Ascending aorta (tissue), 2 donors: ENCODE results near the gene TMC3. TPM values are rescaled to one million over a fixed set of nuclear protein-coding genes. Genes with fewer than 3 reads are reported as not detected.
"Not testable (repeated sequence)": the region's sequence is repeated elsewhere in the genome, so short reads cannot be mapped to it uniquely, and the experiment has no call there.

ENCODE experiments used
- DNase-seq, 2 donors: peaks; one replicate each; pipeline ENCODE4 v3.0.0-alpha.2; 2019; ENCODE audit warnings: low spot score in 2 of 2
- H3K27ac ChIP-seq, 2 donors: fragments of 200-600 bp; sonication (generic); one replicate each; pipeline ENCODE4 v1.5.1; 2016 to 2017; ENCODE audit warnings: mild to moderate bottlenecking in 1 of 2
- H3K27me3 ChIP-seq: fragments of 200-600 bp; sonication (generic); one replicate; pipeline ENCODE4 v1.5.1; 2017
- H3K36me3 ChIP-seq, 2 donors: fragments of 200-600 bp; sonication (generic); one replicate each; pipeline ENCODE4 v1.5.1; 2016
- H3K4me1 ChIP-seq, 2 donors: fragments of 200-600 bp; sonication (generic); one replicate each; pipeline ENCODE4 v1.5.1; 2016 to 2017; ENCODE audit warnings: mild to moderate bottlenecking in 1 of 2
- H3K4me3 ChIP-seq, 2 donors: fragments of 200-600 bp; sonication (generic); one replicate each; pipeline ENCODE4 v1.5.1; 2016 to 2017; ENCODE audit warnings: mild to moderate bottlenecking in 1 of 2
- H3K9me3 ChIP-seq, 2 donors: fragments of 200-600 bp; sonication (generic); one replicate each; pipeline ENCODE4 v1.5.1; 2016
- CTCF ChIP-seq, 3 experiments: fragments of 200-600 bp in 2 of 3; fragments of 450-650 bp in 1 of 3; sonication (generic) in 2 of 3; IDR thresholded peaks; one replicate each; pipeline ENCODE4 v1.5.1; 2016 to 2019; ENCODE audit warnings: antibody characterized with exemption in 3 of 3, mild to moderate bottlenecking in 1 of 3, moderate library complexity in 1 of 3
- intact Hi-C: fragments of 100-400 bp; cut with DNase I; formaldehyde crosslinking; loops from one replicate; pipeline ENCODE4 v1.15.1; 2023
- total RNA-seq: library from RNA; depleted of rRNA; stranded (reverse); fragments of >200 nt; gene quantifications from one replicate; pipeline ENCODE4 v1.1.0, GENCODE V29; 2016

The TMC3 gene
- total RNA-seq, 1 donor from 2014 or later, result not detected

- Histone ChIP-seq H3K4me1 (no peaks in the 10 kb centered on the region), H3K27me3 (no peaks in the 10 kb centered on the region), H3K27ac (no peak overlapping the region), H3K9me3 (no peaks in the 10 kb centered on the region), H3K4me3 (no peak overlapping the region), H3K36me3 (no peaks in the 10 kb centered on the region)
- intact Hi-C loops, result no loop called here
- no peak for TF ChIP-seq CTCF (IDR thresholded peaks at IDR 0.05)
- DNase-seq, result no peak
Observed at GRCh38 chr15:81351651-81352050, 22.4 kb downstream of the TMC3 start.

- Histone ChIP-seq H3K4me3 (no peak overlapping the region), H3K9me3 (no peaks in the 10 kb centered on the region), H3K36me3 (no peaks in the 10 kb centered on the region), H3K27me3 (no peaks in the 10 kb centered on the region), H3K27ac (no peak overlapping the region), H3K4me1 (no peaks in the 10 kb centered on the region)
- no peak for TF ChIP-seq CTCF (IDR thresholded peaks at IDR 0.05)
- intact Hi-C loops, result no loop called here
- DNase-seq, result no peak
Observed at GRCh38 chr15:81349271-81349670, 24.7 kb downstream of the TMC3 start.

- DNase-seq, H3K4me1 ChIP-seq, intact Hi-C loops, H3K27ac ChIP-seq, H3K4me3 ChIP-seq, H3K27me3 ChIP-seq, H3K9me3 ChIP-seq, H3K36me3 ChIP-seq: not testable (repeated sequence)
Observed at GRCh38 chr15:81348691-81349090, 25.3 kb downstream of the TMC3 start.

- intact Hi-C loops, result no loop called here
- TF ChIP-seq CTCF (IDR thresholded peaks at IDR 0.05), result no peak
- DNase-seq, result no peak
- Histone ChIP-seq H3K4me1 (no peaks in the 10 kb centered on the region), H3K36me3 (no peaks in the 10 kb centered on the region), H3K4me3 (no peak overlapping the region), H3K9me3 (no peaks in the 10 kb centered on the region), H3K27ac (no peak overlapping the region), H3K27me3 (no peaks in the 10 kb centered on the region)
Observed at GRCh38 chr15:81347910-81348309, 26.1 kb downstream of the TMC3 start.

- no peaks in the 10 kb centered on the region for H3K9me3 ChIP-seq
- TF ChIP-seq CTCF (IDR thresholded peaks at IDR 0.05), result no peak
- no peak for DNase-seq
- intact Hi-C loops, result no loop called here
- H3K27me3 ChIP-seq, result no peaks in the 10 kb centered on the region
- no peaks in the 10 kb centered on the region for H3K36me3 ChIP-seq
- H3K4me3 ChIP-seq, result no peak overlapping the region
- H3K4me1 ChIP-seq, result no peaks in the 10 kb centered on the region
- no peak overlapping the region for H3K27ac ChIP-seq
Observed at GRCh38 chr15:81346611-81347010, 27.4 kb downstream of the TMC3 start.

GRCh38 chr15:81343371-81343770, 30.6 kb downstream of the TMC3 start:
- intact Hi-C loops, result no loop called here
- DNase-seq, result no peak
- no peak for TF ChIP-seq CTCF (IDR thresholded peaks at IDR 0.05)
- H3K36me3 ChIP-seq, result no peaks in the 10 kb centered on the region
- H3K27me3 ChIP-seq, result no peaks in the 10 kb centered on the region
- H3K9me3 ChIP-seq, result no peaks in the 10 kb centered on the region
- no peak overlapping the region for H3K4me3 ChIP-seq
- H3K4me1 ChIP-seq, result peaks cover 0 to under 1% of the 10 kb centered on the region in 2 donors
- no peak overlapping the region for H3K27ac ChIP-seq
